SK-N-SH (cell line): ENCODE data around the gene CHL1.

Experiments
- CTCF ChIP-seq: fragments of 200-600 bp; sonication (generic); IDR thresholded peaks from 2 replicates; pipeline ENCODE4 v1.6.1; 2017; ENCODE audit warnings: antibody characterized with exemption, mild to moderate bottlenecking, moderate library complexity
- EP300 ChIP-seq, 2 experiments: IDR thresholded peaks; 2 replicates each; pipeline versions ENCODE4 v1.4.0 to v1.6.1; 2012; ENCODE audit warnings: borderline replicate concordance in 1 of 2, low read depth in 1 of 2, low read length in 1 of 2
- EZH2phosphoT487 ChIP-seq: fragments of 200-600 bp; sonication (generic); IDR thresholded peaks from 2 replicates; pipeline ENCODE4 v1.6.1; 2017; ENCODE audit warnings: low read depth, mixed run types, mild to moderate bottlenecking, antibody characterized with exemption, moderate library complexity, borderline replicate concordance
- MXI1 ChIP-seq: IDR thresholded peaks from 2 replicates; pipeline ENCODE4 v1.6.1; 2012; ENCODE audit warnings: mild to moderate bottlenecking, low read depth, low read length, improper control_type of control experiment
- POLR2AphosphoS5 ChIP-seq: IDR thresholded peaks from 2 replicates; pipeline ENCODE4 v1.6.1; 2012; ENCODE audit warnings: low read depth, low read length
- RCOR1 ChIP-seq: fragments of 150-350 bp; IDR thresholded peaks from 2 replicates; pipeline ENCODE4 v1.6.1; 2017; ENCODE audit warnings: antibody characterized with exemption, low read length
- RXRA ChIP-seq: IDR thresholded peaks from 2 replicates; pipeline ENCODE4 v1.4.0; 2012; ENCODE audit warnings: low read depth, mild to moderate bottlenecking, borderline replicate concordance
- TAF1 ChIP-seq: IDR thresholded peaks from 2 replicates; pipeline ENCODE4 v1.6.1; 2012; ENCODE audit warnings: low read depth, mild to moderate bottlenecking, low read length, moderate library complexity, borderline replicate concordance
- YY1 ChIP-seq: IDR thresholded peaks from 2 replicates; pipeline ENCODE4 v1.4.0; 2012; ENCODE audit warnings: low read depth, mild to moderate bottlenecking

DNA sequence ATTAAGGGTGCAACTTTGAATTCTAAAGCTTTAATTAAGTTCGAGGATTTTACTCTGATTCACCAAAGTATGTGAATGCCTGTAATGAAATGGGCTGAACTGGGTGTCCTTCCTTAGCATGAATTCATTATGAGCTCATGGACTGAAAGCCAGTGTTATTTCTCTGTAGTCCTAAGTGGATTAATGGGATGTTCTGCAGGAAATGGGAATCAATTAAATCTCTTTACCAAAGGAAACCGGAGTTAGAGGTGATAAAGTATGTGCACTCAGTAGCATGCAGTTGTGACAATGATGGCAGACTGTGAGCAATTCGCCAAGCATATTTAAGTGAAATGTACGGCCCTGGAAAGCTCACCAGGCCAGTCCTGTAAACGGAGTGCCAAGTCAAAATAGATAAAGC, 138.7 kb downstream of the CHL1 start:
- TF ChIP-seq CTCF: no peak
- no peak for TF ChIP-seq EZH2phosphoT487
- TF ChIP-seq EP300 (IDR thresholded peaks at IDR 0.05; ENCODE audit: borderline replicate concordance in 1 of 2, low read depth in 1 of 2, low read length in 1 of 2): no peak; a peak in 1 of 4 replicates
- no peak for TF ChIP-seq POLR2AphosphoS5
- no peak for TF ChIP-seq RCOR1
- no peak for TF ChIP-seq TAF1
- no peak for TF ChIP-seq RXRA
- TF ChIP-seq YY1: no peak
- no peak for TF ChIP-seq MXI1
